HepG2 (cell line): ENCODE data around the gene PLN. TPM values are rescaled to one million over a fixed set of nuclear protein-coding genes. Genes with fewer than 3 reads are reported as not detected.
A peak's percentile ranks its signal among the peaks of the same experiment; 100 is the strongest.

Source experiments
- ATAC-seq: fragments of 200-7000 bp; cut with Tn5 transposase; 3 replicates; pipeline ENCODE4 v1.9.1; 2020; ENCODE audit warnings: mild to moderate bottlenecking, moderate library complexity
- BruUV-seq: library from RNA; stranded (reverse); fragments of 400-500 nt; replicated peaks from 2 replicates; lab custom pipeline; 2021; lab: Mats Ljungman, UMichigan
- CTCF ChIA-PET: fragments of 300-600 bp; formaldehyde crosslinking; extraction: SDS; loops from one replicate; lab custom pipeline; 2021; ENCODE audit warnings: low total read pairs, inconsistent platforms, low intra/inter-chr PET ratio; lab: Yijun Ruan, JAX
- POLR2A ChIA-PET: fragments of 350-600 bp; sonication (Branson Sonifier 250); formaldehyde crosslinking; loops from one replicate; lab custom pipeline; 2020; ENCODE audit warnings: antibody characterized with exemption, inconsistent platforms; lab: Yijun Ruan, JAX
- DNase-seq: peaks from one replicate; pipeline ENCODE4 v3.0.0-alpha.2; 2015; ENCODE audit warnings: low spot score
- FAIRE-seq: peaks from 3 replicates; lab custom pipeline; 2011; peaks lifted over from hg19 to GRCh38; lab: Jason Lieb, UNC
- H2AFZ ChIP-seq: one replicate; pipeline ENCODE4 v1.6.1; 2011; ENCODE audit warnings: low read length, inconsistent platforms
- H3K27ac ChIP-seq: fragments of 300-600 bp; 3 replicates; pipeline ENCODE4 v1.8.0; 2011; ENCODE audit warnings: mixed run types, mild to moderate bottlenecking, mixed read lengths, low read length, inconsistent platforms; ENCODE audit not compliant: insufficient read depth; ENCODE audit errors: extremely low read length
- H3K27me3 ChIP-seq, 2 experiments: fragments of 200-600 bp in 1 of 2; 2 replicates in 1 of 2; 3 replicates in 1 of 2; pipeline versions ENCODE4 v1.6.0 to v1.8.0; 2011; ENCODE audit warnings: low read length in 2 of 2, mild to moderate bottlenecking in 2 of 2, moderate library complexity in 2 of 2, inconsistent platforms in 1 of 2; ENCODE audit not compliant: insufficient read depth in 2 of 2, control insufficient read depth in 1 of 2
- H3K36me3 ChIP-seq, 2 experiments: fragments of 200-600 bp in 1 of 2; replicated peaks in 1 of 2; 2 replicates in 1 of 2; 3 replicates in 1 of 2; pipeline versions ENCODE4 v1.5.1 to v1.8.0; 2011; ENCODE audit warnings: low read length in 2 of 2, inconsistent platforms in 1 of 2; ENCODE audit not compliant: insufficient read depth in 2 of 2, control insufficient read depth in 1 of 2
- H3K4me1 ChIP-seq: 2 replicates; pipeline ENCODE4 v1.5.1; 2012; ENCODE audit warnings: low read length, inconsistent platforms; ENCODE audit not compliant: insufficient read depth
- H3K4me2 ChIP-seq: 2 replicates; pipeline ENCODE4 v1.6.0; 2011; ENCODE audit warnings: low read depth, low read length, inconsistent platforms
- H3K4me3 ChIP-seq, 3 experiments: fragments of 200-600 bp in 1 of 3; sonication (generic), shearing (Covaris generic) in 1 of 3; replicated peaks in 1 of 3; 2 replicates each; pipeline ENCODE4 v1.5.1; 2011 to 2016; ENCODE audit warnings: low read length in 3 of 3, inconsistent platforms in 2 of 3, low read depth in 2 of 3, mild to moderate bottlenecking in 2 of 3, control low read depth in 1 of 3, mixed read lengths in 1 of 3; ENCODE audit not compliant: insufficient read depth in 1 of 3
- H3K79me2 ChIP-seq: one replicate; pipeline ENCODE4 v1.6.1; 2011; ENCODE audit warnings: low read length, inconsistent platforms; ENCODE audit not compliant: insufficient read depth
- H3K9ac ChIP-seq: 2 replicates; pipeline ENCODE4 v1.6.0; 2011; ENCODE audit warnings: mild to moderate bottlenecking, low read depth, low read length, inconsistent platforms; ENCODE audit not compliant: insufficient read depth
- H3K9me3 ChIP-seq: 2 replicates; pipeline ENCODE4 v1.5.1; 2012; ENCODE audit warnings: mild to moderate bottlenecking, low read length
- H4K20me1 ChIP-seq: 2 replicates; pipeline ENCODE4 v1.6.0; 2011; ENCODE audit warnings: inconsistent platforms, mild to moderate bottlenecking, low read length, moderate library complexity; ENCODE audit not compliant: insufficient read depth
- CEBPB ChIP-seq: IDR thresholded peaks from 2 replicates; pipeline ENCODE4 v1.6.1; 2011; ENCODE audit warnings: low read depth, low read length, improper control_type of control experiment, borderline replicate concordance
- FLYWCH1 ChIP-seq: sonication (generic); formaldehyde crosslinking; IDR thresholded peaks from 2 replicates; pipeline ENCODE4 v1.8.1; 2023; ENCODE audit warnings: mild to moderate bottlenecking, missing genetic modification reagents
- IRF9 ChIP-seq: sonication (generic); formaldehyde crosslinking; IDR thresholded peaks from 2 replicates; pipeline ENCODE4 v1.8.0; 2022; ENCODE audit warnings: missing genetic modification reagents, mild to moderate bottlenecking, borderline replicate concordance
- MEIS2 ChIP-seq: sonication (generic); formaldehyde crosslinking; IDR thresholded peaks from 2 replicates; pipeline ENCODE4 v1.9.0; 2021; ENCODE audit warnings: mild to moderate bottlenecking, missing genetic modification reagents
- TCF7 ChIP-seq: sonication (generic); IDR thresholded peaks from 2 replicates; pipeline ENCODE4 v1.6.1; 2016; ENCODE audit warnings: antibody characterized with exemption, low read depth
- TP53 ChIP-seq: sonication (generic); formaldehyde crosslinking; conservative IDR thresholded peaks from 2 replicates; pipeline ENCODE4 v1.4.0; 2020; ENCODE audit warnings: missing genetic modification reagents
- ZNF3 ChIP-seq: IDR thresholded peaks from 2 replicates; pipeline ENCODE4 v1.7.0; 2017; ENCODE audit warnings: inconsistent platforms
- ZNF562 ChIP-seq: sonication (generic); formaldehyde crosslinking; IDR thresholded peaks from 2 replicates; pipeline ENCODE4 v1.8.0; 2022; ENCODE audit warnings: missing genetic modification reagents, borderline replicate concordance
- ZNF747 ChIP-seq: sonication (generic); formaldehyde crosslinking; IDR thresholded peaks from 2 replicates; pipeline ENCODE4 v1.8.1; 2023; ENCODE audit warnings: missing genetic modification reagents, mild to moderate bottlenecking, borderline replicate concordance
- WGBS: methylation state at CpG from one replicate; pipeline ENCODE4 v1.1.6; 2017; ENCODE audit warnings: low lambda C conversion rate; 5-methylcytosine and 5-hydroxymethylcytosine counted together
- in situ Hi-C: cut with HindIII; loops from 2 replicates; pipeline ENCODE4 v1.10.0; 2017; ENCODE audit warnings: low pct_unique_long_range_greater_than_20kb; ENCODE audit not compliant: extremely low pct_ligation_motif_present
- intact Hi-C: fragments of 100-400 bp; cut with micrococcal nuclease; formaldehyde crosslinking; loops from one replicate; pipeline ENCODE4 v1.10.0; 2022; ENCODE audit not compliant: unreplicated experiment
- polyA plus RNA-seq, 8 experiments: library from polyadenylated mRNA; depleted of rRNA in 3 of 8; stranded (reverse) in 7 of 8; unstranded in 1 of 8; fragments of >200 nt; fragmentation: Illumina TruSeq in 4 of 8; extraction: Trizol in 4 of 8; gene quantifications; 2 replicates each; pipeline versions ENCODE4 v1.2.1 to v1.2.3, GENCODE V29; 2011 to 2016; ENCODE audit warnings: low read depth in 4 of 8, missing spikeins in 1 of 8, mixed read lengths in 1 of 8; ENCODE audit not compliant: insufficient read depth in 1 of 8
- total RNA-seq, 5 experiments: library from RNA; depleted of rRNA; stranded (reverse); fragments of >200 nt; fragmentation: Illumina TruSeq; extraction: Trizol; gene quantifications; 2 replicates each; pipeline ENCODE4 v1.2.3, GENCODE V29; 2016; ENCODE audit warnings: low read depth in 1 of 5

Gene PLN
- total and polyA plus RNA-seq, 2 of the 13 experiments (the other 11 are each of a cell fraction or from before 2014, with no cell fraction given) = not detected

- Histone ChIP-seq H3K9ac (no peak overlapping the region), H3K9me3 (peaks cover 23% of the 10 kb centered on the region), H4K20me1 (no peaks in the 10 kb centered on the region), H3K79me2 (no peaks in the 10 kb centered on the region), H3K4me2 (no peak overlapping the region), H3K36me3 (no peaks in the 10 kb centered on the region), H3K4me1 (no peaks in the 10 kb centered on the region), H3K4me3 (no peak overlapping the region), H2AFZ (no peak overlapping the region), H3K27me3 (no peaks in the 10 kb centered on the region), H3K27ac (no peak overlapping the region)
- ChIA-PET POLR2A (no interaction called here), CTCF (no interaction called here)
- in situ Hi-C loops = no loop called here
- no TSS peak for BruUV-seq
- ATAC-seq (no peak), FAIRE-seq (no peak), DNase-seq (no peak)
- TF ChIP-seq MEIS2 = no peak
- TF ChIP-seq IRF9 (CRISPR knock-in tag) = no peak
- no peak for TF ChIP-seq ZNF3 (CRISPR knock-in tag)
- TF ChIP-seq ZNF747 (CRISPR knock-in tag) = no peak
- TF ChIP-seq TCF7 = no peak
- TF ChIP-seq CEBPB = no peak
- intact Hi-C loops = no loop called here
- 30% methylated on average over 2 of the region's 2 CpGs for WGBS
Observed at GRCh38 chr6:118571121-118571520, 23.0 kb downstream of the PLN start.

- no peaks in the 10 kb centered on the region for H3K36me3 ChIP-seq
- FAIRE-seq (no peak), ATAC-seq (no peak), DNase-seq (no peak)
- H3K4me1 ChIP-seq = no peaks in the 10 kb centered on the region
- H3K9ac ChIP-seq = no peak overlapping the region
- no peak overlapping the region for H2AFZ ChIP-seq
- H4K20me1 ChIP-seq = no peaks in the 10 kb centered on the region
- TF ChIP-seq TP53 (CRISPR knock-in tag) = peak; percentile 98
- TF ChIP-seq FLYWCH1 (CRISPR knock-in tag) = no peak
- peak; percentile 97 for TF ChIP-seq ZNF562 (CRISPR knock-in tag)
- no peak overlapping the region for H3K4me3 ChIP-seq
- intact Hi-C loops = no loop called here
- no peak overlapping the region for H3K27ac ChIP-seq
- no peaks in the 10 kb centered on the region for H3K79me2 ChIP-seq
- H3K27me3 ChIP-seq = no peaks in the 10 kb centered on the region
- in situ Hi-C loops = no loop called here
- ChIA-PET CTCF (no interaction called here), POLR2A (no interaction called here)
- BruUV-seq = no TSS peak
- no peak overlapping the region for H3K4me2 ChIP-seq
- peaks cover 32% of the 10 kb centered on the region for H3K9me3 ChIP-seq
- WGBS = 56% methylated on average over 13 of the region's 13 CpGs
Observed at GRCh38 chr6:118574051-118574865, 26.2 kb downstream of the PLN start.
